Gastrocnemius medialis (tissue), 4 donors: ENCODE results near the gene GPBP1L1.

ENCODE experiments used
- CTCF ChIP-seq, 5 experiments: fragments of 450-650 bp in 3 of 5; fragments of 200-600 bp in 2 of 5; sonication (generic) in 2 of 5; IDR thresholded peaks in 4 of 5; conservative IDR thresholded peaks in 1 of 5; 1 replicate in 4 of 5; 2 replicates in 1 of 5; pipeline ENCODE4 v1.5.1; 2016 to 2019; ENCODE audit warnings: antibody characterized with exemption in 5 of 5, mild to moderate bottlenecking in 3 of 5, moderate library complexity in 3 of 5
- POLR2A ChIP-seq, 2 donors: fragments of 450-650 bp; IDR thresholded peaks; one replicate each; pipeline ENCODE4 v1.6.1; 2017; ENCODE audit warnings: antibody characterized with exemption in 2 of 2, mild to moderate bottlenecking in 2 of 2, moderate library complexity in 2 of 2

DNA sequence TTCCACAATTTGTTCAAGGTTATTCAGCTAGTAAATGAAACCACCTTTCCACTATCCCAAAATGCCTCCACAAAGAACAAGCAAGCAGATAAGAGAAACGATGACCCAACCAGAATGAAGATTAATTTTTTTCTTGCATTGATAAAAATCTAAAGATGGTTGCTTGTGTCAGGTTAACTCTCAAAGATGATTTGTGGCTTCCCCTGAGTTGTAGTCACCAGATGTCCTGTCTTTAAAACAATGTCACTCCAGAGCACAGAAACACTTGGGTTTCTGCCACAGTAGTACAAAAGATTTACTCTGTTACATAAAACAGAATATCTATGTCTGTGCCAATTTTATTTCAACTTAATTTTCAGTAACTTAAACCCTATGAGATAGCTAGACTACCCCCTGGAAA is 51.1 kb downstream of the GPBP1L1 start:
- TF ChIP-seq CTCF (IDR thresholded peaks at IDR 0.05 in 4 of 5, conservative IDR thresholded peaks at IDR 0.05 in 1 of 5), result no peak
- no peak for TF ChIP-seq POLR2A (IDR thresholded peaks at IDR 0.05)
